GM08714 (cell line): ENCODE results near the gene GEN1.
"Not testable (repeated sequence)": the region's sequence is repeated elsewhere in the genome, so short reads cannot be mapped to it uniquely, and the experiment has no call there.

Experiments
- H3K4me3 ChIP-seq: fragments of 200-500 bp; sonication (Bioruptor generic); 2 replicates; pipeline ENCODE4 v1.5.1; 2014; ENCODE audit warnings: mild to moderate bottlenecking, low read length, inconsistent platforms
- ZNF274 ChIP-seq: IDR thresholded peaks from 2 replicates; pipeline ENCODE4 v1.6.1; 2012; ENCODE audit warnings: mild to moderate bottlenecking, low read depth, low read length

GEN1 gene

DNA sequence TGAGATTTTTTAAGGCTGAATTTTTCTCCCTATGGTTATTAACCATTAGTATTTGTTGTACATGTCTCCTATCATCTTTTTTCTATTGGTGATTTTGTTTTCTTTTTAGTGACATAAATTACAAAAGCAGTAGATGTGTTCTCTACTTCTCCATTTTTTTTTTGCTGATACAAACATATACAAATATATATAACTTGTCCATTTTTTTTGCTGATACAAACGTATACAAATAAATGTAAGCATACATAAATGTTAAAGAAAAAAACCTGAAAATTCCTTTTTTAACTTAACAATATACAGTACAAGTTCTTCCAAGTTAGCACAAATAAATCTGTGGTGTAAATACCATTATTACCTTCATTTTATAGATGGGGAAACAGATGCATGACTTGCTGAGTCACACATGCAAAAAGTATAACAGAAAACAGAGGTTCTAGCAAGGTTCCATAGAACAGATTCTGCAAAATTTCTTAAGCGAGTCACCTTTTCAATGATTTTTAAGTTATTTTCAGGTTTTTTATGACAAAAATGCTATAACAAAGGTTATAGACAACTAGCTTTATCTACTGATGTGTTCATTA is 64.4 kb downstream of the GEN1 start:
- no peak overlapping the region for H3K4me3 ChIP-seq
- TF ChIP-seq ZNF274 = no peak

DNA sequence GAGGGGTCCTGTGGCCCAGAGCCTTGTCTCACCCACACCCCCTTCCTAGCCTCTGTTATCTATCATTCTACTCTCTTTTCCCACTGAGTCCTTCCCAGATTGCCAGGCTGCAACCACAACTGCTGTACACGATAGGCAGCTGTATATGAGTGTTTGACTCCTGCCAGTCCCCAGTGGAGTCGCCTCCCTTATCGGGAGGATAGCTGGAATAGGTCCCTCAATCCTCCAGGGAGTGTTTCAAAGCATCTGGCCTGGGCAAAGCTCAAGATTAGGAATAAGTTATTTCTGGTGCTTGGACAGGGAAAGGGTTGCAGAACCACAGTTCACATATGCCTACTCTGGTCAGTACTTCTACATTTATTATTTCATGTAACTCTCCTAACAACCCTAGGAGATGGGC is 67.1 kb downstream of the GEN1 start:
- TF ChIP-seq ZNF274 = no peak

DNA sequence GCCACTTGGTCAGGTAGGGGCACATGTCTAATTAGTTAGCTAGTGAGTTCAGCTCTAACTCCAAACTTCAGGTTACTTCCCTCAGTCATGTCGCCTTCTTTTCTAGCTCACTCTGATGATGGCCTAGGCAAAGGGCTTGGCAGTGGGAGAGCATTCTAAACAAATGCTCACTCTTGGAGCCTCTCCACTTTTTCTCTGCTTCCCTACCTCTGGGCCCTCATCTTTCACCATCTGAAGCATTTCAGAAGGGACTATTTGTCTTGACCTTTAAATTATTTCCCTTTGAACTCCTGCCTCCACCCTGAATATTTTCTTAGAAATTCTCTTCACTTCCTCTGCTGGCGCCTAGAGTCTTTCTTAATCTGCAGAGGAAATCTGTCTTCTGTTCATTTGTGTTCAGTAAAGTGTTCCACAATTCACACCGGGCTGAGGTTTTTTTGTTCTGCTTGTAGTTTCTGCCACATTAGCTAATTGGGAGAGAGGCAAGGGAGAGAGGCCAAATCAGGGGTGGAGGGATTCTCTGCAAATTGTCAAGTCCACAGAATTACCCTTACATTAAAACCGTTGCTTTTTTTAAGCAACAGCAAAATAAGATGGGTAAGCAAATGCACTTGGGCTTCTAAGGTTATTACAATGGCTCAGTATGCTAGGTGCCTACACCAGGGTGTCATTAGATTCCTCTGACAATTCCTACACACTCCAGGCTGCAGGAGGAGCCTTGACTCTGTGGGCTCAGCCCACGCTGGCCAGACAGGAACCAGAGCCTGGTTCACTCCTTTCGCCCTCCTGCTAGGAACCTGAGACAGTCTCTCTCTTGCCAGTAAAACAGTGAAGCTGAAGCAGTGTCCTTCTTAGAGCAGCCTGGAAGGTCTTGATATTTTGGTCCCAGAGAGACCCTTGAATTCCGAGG is 67.9 kb downstream of the GEN1 start:
- no peak overlapping the region for H3K4me3 ChIP-seq
- TF ChIP-seq ZNF274 = no peak

More for the DNA sequence above, 67.1 kb downstream of the GEN1 start:
- no peak overlapping the region for H3K4me3 ChIP-seq

DNA sequence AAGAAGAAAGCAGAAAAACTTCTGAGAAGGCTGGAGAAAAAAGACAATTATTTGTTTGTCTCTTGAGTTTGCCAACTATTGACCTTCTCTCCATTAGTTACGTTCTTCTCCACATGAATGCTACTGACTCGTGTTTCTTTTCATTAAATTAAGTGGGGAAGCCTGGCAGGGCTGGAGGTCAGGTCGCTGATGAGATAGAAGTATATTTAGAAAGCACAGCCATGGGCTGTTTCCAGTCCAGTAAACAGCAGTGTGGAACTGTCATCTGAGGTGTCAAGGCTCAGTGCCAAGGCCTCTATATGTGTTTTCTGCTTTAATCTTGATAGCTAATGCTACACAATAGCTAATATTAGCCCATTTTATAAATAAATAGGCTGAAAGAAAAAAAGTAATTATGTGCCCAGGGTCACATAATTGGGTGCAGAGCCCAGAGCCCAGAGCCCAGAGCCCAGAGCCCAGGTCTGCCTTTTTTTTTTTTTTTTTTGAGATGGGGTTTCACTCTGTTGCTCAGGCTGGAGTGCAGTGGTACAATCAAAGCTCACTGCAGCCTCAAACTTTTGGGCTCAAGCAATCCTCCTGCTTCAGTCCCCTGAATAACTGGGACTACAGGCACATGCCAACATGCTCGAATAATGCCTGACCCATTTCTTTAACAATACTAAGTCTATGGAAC is 68.6 kb downstream of the GEN1 start:
- H3K4me3 ChIP-seq = no peak overlapping the region
- no peak for TF ChIP-seq ZNF274

DNA sequence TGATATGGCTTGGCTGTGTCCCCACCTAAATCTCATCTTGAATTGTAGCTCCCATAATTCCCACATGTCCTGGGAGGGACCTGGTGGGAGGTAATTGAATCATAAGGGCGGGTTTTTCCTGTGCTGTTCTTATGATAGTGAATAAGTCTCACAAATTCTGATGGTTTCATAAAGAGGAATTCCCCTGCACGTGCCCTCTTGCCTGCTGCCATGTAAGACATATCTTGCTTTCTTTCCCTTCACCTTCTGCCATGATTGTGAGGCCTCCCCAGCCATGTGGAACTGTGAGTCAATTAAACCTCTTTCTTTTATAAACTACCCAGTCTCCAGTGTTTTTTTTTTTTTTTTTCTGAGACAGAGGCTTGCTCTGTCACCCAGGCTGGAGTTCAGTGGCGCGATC is 69.7 kb downstream of the GEN1 start:
- H3K4me3 ChIP-seq = not testable (repeated sequence)

DNA sequence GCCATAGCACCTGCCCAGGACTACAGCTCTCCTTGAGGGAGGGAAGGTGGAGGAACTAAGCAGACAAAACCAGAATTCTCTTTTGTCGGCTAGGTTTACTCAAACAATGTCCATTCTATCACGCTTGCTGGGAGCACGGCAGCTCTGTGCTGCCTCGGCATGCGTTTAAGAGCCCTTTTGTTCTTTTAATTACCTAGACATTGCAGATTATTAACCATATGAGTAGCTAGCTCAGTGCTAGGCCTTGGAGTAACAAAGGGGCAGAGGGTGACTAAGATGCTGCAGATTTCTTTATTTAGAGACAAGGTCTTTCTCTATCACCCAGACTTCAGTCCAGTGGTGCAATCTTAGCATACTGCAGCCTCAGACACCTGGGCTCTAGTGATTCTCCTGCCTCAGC is 73.4 kb downstream of the GEN1 start:
- no peak for TF ChIP-seq ZNF274
- H3K4me3 ChIP-seq = no peak overlapping the region

DNA sequence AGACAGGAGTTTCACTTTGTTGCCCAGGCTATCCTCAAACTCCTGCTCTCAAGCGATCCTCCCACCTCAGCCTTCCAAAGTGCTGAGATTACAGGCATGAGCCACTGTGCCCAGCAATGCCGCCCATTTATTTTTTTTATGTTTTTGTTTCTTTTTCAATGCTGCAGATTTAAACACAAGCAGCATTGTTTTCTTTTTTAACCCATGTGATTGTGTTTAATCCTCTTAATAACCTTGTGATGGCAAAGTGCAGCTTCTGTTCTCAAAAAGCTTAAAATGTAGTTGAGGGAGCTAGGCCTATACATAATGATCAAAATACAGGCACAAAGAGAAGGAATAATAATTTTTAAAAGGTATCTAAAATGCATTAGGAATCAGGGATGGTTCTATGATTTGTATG is 73.8 kb downstream of the GEN1 start:
- no peak for TF ChIP-seq ZNF274

DNA sequence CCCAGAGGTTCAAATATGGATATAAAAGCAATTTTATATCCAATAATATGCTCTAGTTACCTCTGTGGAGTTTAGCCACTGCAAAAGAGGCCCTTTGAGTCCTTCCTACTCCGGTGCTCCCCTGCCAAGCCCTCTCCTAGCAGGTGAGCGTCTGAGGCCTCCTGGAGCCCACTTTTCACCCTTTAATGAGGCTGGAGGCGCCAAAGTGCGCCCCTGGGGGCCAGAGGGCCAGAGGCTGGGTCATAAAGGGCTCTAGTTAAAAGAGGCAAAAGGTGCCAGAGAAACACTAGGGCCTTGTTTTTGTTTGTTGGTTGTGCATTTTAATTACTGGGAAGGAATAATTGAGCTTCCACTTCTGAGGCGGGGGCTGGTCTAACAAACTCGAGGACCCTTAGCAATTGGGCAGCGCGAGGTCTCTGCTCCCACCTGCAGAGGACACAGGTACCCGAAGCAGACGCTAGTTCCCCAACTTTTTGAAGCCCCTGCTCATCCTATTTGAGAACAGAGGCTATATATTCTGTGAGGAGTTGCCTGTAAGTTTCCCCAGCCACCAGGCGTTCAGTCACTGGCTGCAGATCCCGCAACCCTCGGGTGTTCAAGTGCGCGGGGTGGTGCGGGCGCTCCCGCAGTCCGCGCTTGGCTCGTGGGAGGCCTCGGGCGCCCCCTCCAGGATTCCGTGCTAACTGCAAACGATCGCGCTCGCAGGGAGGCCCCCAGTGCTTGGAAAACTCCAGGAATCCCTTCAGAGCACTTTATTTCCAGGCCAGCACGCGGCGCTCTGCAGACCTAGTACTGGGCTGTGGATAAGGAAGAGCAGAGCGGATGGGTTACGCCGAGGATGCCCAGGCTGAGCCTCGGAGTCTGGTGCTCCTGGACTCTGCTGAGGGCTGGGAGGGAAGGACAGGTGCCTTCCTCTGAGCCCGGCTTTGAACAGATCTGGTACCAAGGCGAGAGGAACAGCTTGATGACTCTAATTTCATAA is 76.4 kb downstream of the GEN1 start:
- H3K4me3 ChIP-seq = no peak overlapping the region
- TF ChIP-seq ZNF274 = no peak

More for the DNA sequence above, 73.8 kb downstream of the GEN1 start:
- H3K4me3 ChIP-seq = no peak overlapping the region

DNA sequence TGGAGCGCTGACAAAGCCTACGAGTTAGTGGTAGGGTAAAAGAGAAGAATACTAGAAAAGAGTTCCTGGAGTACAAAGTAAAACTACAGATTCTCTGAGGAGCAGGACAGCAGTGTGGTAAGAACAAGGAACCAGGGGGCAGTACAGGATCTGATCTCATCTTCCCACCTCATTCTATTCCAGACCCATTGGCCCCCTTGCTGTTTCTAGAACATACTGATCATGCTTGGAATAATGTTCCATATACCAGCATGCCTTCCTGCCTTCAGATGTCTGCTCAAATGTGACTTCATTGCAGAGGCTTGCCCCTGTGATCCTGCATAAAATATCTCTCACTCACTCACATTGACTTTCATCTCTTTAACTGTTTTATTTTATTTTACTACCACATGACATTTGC is 81.6 kb downstream of the GEN1 start:
- TF ChIP-seq ZNF274 = no peak
- no peak overlapping the region for H3K4me3 ChIP-seq
